DLD1 (cell line): Measurements from ENCODE around the gene CASZ1.

Experiments
- in situ Hi-C: cut with HindIII; loops from 2 replicates; pipeline ENCODE4 v1.10.0; 2017; ENCODE audit warnings: low sequenced_read_pairs

The CASZ1 gene

GRCh38 chr1:10800778-10801177 is 4.3 kb upstream of the CASZ1 start:
- in situ Hi-C loops: no loop called here

- in situ Hi-C loops: no loop called here
Observed at GRCh38 chr1:10799726-10800125, 3.3 kb upstream of the CASZ1 start.

- in situ Hi-C loops: no loop called here
Observed at GRCh38 chr1:10795276-10796021, 997 bp downstream of the CASZ1 start.

GRCh38 chr1:10794724-10795275 is 1.6 kb downstream of the CASZ1 start:
- in situ Hi-C loops: no loop called here

GRCh38 chr1:10793129-10793651 is 3.3 kb downstream of the CASZ1 start:
- in situ Hi-C loops: no loop called here

GRCh38 chr1:10791105-10791951 is 5.1 kb downstream of the CASZ1 start:
- in situ Hi-C loops: no loop called here

- in situ Hi-C loops: no loop called here
Observed at GRCh38 chr1:10789803-10790702, 6.4 kb downstream of the CASZ1 start.

GRCh38 chr1:10789047-10789791 is 7.2 kb downstream of the CASZ1 start:
- in situ Hi-C loops: no loop called here

GRCh38 chr1:10788592-10789006 is 7.8 kb downstream of the CASZ1 start:
- in situ Hi-C loops: no loop called here

- in situ Hi-C loops: no loop called here
Observed at GRCh38 chr1:10787286-10787685, 9.2 kb downstream of the CASZ1 start.

- in situ Hi-C loops: no loop called here
Observed at GRCh38 chr1:10785728-10786638, 10.5 kb downstream of the CASZ1 start.

GRCh38 chr1:10784998-10785727 is 11.3 kb downstream of the CASZ1 start:
- in situ Hi-C loops: no loop called here

GRCh38 chr1:10782491-10783244 is 13.8 kb downstream of the CASZ1 start:
- in situ Hi-C loops: no loop called here

- in situ Hi-C loops: no loop called here
Observed at GRCh38 chr1:10781137-10781536, 15.3 kb downstream of the CASZ1 start.

GRCh38 chr1:10779841-10780240 is 16.6 kb downstream of the CASZ1 start:
- in situ Hi-C loops: no loop called here

- in situ Hi-C loops: no loop called here
Observed at GRCh38 chr1:10779201-10779600, 17.2 kb downstream of the CASZ1 start.

GRCh38 chr1:10778640-10779039 is 17.8 kb downstream of the CASZ1 start:
- in situ Hi-C loops: no loop called here
